HG03097 (cell line): Measurements from ENCODE around the gene LSMEM2.
"Not testable (repeated sequence)": the region's sequence is repeated elsewhere in the genome, so short reads cannot be mapped to it uniquely, and the experiment has no call there.

Experiments used
- ATAC-seq: cut with Tn5 transposase; IDR thresholded peaks from one replicate; pipeline ENCODE4 v1.9.1; 2021; ENCODE audit not compliant: unreplicated experiment, low FRiP score

The LSMEM2 gene

GRCh38 chr3:50245251-50245745, 33.6 kb upstream of the LSMEM2 start:
- ATAC-seq = no peak

DNA sequence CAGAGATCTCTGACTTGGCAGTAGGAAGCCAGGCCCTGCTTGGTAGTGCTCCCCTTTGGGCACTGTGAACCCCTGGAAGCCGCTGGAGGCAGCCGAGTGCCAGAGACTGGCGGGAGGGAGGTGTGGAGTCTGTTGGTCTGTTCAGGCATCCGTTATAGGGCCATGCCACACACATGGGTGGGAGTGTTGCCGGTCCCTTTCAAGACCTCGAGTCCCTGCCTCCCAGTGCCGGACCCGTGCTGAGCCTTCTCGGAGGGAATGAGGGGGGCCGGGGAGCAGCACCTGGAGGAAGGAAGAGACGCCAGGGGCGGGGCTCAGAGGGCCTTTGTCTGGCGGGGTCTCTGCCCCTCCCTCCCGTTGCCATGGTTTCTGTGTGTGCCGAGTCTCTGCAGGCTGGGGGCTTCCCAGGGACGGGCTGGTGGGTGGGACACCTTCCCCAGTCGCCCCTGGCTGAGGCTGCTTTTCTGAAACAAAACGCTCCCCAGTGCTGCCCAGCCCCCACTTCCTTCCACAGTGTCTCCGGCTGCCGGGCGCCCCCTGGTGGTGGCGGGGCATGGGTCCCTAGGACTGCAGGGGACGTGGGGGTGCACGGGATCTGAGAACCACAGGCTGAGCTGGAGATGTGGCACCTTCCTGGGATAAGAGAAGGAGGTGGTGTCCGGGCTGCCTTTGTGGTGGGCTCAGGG, 32.9 kb upstream of the LSMEM2 start:
- peak; percentile 56 for ATAC-seq

DNA sequence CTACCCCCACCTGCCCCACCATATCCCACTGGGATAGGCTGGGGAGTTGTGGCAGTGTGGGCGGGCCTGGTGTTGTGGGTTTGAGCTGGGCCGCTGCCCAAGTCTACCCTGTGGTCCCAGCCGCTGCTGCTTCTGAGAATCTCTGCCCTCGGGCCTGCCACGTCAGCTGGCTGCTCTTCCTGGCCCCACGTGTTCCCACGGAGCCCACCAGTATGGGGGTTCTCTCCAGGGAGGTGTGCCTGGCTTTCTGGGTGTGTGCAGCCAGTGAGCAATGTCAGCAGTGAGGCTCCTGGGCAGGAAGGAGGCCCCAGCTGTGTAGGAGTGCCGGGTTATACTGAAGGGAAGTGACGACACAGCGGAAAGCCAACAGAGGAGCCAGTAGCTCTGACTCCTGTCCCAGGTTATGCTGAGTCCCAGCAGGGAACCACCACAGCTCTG, 32.4 kb upstream of the LSMEM2 start:
- ATAC-seq = no peak

DNA sequence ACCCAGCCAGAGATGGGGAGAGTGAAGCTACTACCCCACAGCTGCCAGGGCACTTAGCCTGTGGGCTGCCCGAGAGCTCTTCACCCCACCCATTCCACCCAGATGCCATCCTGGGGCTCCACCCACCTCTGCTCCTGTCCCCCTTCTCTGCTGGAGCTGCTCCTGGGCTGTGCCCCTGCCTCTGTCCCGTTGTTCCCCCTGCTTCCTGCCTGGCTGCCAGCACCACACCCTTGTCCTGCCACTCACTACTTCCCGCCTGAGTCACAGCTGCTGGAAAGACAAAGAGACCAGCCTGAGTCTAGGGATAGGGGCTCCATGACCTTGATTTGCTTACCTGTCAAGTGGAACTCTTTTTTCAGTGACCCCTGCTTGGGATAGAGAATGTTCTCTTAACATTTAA, 30.5 kb upstream of the LSMEM2 start:
- no peak for ATAC-seq

DNA sequence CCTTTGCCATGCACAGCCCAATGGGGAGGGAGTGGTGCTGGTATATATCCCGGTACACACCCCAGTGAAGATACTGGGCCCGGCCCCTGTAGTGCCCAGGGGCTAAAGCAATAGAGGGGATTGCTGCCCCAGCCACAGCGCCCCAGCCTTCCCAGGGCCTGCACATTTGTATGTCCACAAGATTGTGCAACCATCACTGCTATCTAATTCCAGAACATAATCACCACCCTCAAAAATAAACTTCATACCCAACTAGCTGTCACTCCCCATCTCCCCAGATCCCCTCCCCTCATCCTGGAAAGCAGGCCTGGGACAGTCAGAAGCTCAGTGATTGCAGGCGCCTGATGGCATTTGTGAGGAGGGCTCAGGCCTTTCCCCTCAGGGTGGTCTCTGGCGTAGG, 29.4 kb upstream of the LSMEM2 start:
- no peak for ATAC-seq

DNA sequence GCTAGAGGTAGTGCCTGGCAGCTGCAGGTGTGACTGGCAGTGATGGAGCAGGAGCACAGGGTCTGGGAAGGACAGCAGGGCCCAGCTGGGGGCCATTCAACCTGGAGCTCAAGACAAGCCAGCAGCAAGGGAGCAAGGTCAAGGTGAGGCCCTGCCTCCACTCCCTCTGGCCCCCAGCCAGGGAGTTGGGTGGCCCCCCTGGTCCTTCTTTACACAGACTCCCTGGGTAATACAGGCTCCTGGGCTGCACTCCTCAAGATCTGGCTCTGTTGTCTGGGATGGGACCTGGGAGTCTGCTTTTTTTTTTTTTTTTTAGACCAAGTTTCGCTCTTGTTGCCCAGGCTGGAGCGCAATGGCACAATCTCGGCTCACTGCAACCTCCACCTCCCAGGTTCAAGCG, 28.4 kb upstream of the LSMEM2 start:
- no peak for ATAC-seq

- no peak for ATAC-seq
Observed at GRCh38 chr3:50251220-50251619, 27.7 kb upstream of the LSMEM2 start.

DNA sequence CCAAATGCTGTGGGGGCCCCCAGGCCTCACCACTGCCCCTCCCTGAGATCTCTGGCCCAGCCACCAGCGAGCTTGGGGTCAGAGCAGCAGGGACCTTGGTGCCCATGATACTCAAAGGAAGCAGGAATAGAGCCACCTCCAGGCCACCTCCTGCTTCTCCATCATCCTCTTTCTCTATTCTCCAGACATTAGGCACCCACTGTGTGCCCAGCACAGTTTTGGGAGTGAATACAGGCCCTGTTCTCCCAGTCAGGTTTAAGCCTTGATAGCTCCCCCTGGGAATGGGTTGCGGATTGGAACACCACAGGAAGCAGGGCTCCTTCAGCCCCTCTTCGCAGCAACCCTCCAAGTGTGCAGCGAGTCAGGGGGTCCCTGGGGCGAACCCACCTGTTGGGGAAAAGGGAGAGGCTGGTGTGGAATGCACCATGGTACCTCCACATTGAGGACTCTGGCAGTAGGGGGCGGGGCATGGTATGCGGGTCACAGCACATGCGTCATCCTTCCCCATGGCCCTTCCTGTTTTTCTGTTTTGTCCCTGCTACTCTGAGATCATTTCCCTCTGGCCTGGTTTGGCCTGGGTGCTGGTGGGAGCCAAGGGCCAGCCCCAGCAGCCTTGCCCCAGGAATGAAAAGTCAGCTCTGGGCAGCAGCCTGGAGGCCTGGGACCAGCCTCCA, 24.2 kb upstream of the LSMEM2 start:
- no peak for ATAC-seq

DNA sequence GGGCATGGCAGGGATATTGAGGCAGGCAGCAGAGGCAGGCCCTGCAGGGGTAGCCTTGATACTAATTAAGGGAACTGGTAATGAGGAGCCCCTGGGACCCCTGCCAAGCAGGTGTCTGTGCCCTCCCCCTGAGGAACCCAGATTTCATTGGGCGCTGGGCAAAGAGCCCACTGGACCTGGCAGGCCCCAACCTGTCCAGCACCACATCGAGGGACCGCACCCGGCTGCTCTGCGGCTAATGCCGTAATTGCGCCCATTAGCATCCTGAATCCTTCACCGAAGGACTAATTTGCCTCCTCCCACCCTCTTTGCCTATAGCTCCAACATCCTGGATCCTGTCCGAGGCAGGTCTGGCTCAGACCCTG, 23.7 kb upstream of the LSMEM2 start:
- ATAC-seq = no peak

GRCh38 chr3:50256978-50257890, 21.7 kb upstream of the LSMEM2 start:
- ATAC-seq = no peak

DNA sequence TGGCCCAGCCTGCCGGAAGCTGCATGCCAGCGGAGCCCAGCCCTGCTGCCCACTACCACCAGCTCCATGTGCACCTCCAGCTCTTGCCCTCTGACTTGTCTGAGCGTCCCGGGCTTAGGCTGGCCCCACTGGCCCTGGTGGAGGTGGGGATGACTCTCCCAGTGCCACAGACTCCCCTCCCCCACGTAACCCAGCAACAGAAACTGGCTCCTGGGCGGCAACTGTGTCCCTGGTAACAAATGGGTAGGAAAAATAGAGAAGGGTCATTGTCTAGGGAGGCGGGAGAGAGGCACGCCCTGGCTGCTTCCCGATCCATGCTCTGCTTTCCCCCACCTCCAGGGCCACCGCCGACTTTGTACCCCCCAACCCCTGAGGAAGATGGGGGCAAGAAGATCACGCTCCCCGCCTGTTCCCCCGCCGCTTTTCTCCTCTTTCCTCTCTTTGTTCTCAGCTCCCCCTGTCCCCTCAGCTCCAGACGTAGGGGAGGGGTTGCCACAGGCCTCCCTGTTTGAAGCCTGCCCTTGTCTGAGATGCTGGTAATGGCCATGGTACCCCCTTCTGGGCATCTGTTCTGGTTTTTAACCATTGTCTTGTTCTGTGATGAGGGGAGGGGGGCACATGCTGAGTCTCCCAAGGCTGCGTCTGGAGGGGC, 20.7 kb upstream of the LSMEM2 start:
- ATAC-seq = no peak

- ATAC-seq = no peak
Observed at GRCh38 chr3:50258979-50259378, 19.9 kb upstream of the LSMEM2 start.

DNA sequence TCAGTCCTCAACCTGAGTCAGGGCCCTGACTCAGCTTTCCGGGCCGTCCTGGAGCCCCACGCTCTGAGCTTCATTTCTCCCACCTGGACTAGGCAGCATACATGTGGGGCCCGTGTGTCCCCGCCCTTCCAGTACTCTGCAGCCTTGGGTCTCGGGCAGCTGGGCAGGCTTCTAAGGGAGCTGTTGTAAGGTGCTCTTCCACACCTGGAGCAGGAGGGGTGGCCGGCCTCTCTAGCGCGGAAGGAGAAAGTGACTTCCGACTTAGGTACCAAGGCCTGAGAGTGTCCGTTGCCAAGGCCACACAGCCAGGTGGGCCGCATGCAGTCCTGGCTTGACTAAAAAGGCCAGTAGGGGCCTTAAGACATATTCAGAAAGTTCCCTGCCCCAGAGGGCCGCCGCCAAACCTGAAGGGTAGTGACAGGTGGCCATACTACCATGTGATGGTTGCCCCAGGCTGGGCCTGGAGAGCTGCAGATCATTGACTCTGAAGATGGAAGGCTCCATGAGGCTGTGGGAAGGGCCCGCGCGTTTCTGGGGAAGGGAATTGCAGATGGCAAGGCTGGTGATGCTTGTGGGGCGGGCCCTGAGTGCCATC, 19.4 kb upstream of the LSMEM2 start:
- ATAC-seq = peak; percentile 11

- peak; percentile 81 for ATAC-seq
Observed at GRCh38 chr3:50260027-50260941, 18.6 kb upstream of the LSMEM2 start.

GRCh38 chr3:50260942-50261441, 17.9 kb upstream of the LSMEM2 start:
- ATAC-seq = no peak

DNA sequence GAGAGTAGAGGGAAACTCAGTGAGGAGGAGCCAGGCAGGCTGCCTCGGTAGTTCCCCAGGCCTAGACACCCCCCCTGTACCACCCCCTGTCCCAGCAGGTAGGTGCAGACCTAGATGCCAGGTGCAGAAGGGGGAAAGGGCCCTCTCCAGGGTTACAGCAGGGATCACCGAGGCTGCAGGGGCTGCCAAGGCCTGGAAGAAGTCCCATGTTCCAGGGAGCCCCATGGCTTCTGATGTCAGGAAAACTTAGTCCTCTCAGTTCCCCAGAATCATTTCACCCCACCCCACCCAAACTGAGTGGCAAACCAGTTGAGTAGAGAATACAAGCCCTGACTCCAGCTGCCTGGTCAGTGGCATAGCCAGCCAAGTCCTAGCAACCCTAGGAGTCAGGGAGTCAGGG, 17.4 kb upstream of the LSMEM2 start:
- ATAC-seq = no peak

DNA sequence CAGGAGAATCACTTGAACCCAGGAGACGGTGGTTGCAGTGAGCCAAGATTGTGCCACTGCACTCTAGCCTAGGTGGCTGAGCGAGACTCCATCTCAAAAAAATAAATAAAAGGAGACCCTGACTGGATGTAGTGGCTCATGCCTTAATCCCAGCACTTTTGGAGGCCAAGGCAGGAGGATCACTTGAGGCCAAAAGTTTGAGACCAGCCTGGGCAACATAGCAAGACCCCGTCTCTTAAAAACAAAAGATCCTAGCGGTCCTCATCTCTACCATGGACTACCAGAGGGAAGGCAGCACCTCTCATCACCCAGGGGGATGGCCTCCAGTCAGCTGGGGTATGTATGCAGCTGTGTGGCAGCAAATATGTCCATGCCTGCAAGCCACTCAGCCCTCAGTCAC, 16.7 kb upstream of the LSMEM2 start:
- not testable (repeated sequence) for ATAC-seq

- no peak for ATAC-seq
Observed at GRCh38 chr3:50262778-50263177, 16.1 kb upstream of the LSMEM2 start.
